DND-41 (cell line): ENCODE data around the gene ARIH2.

Source experiments
- CTCF ChIP-seq: IDR thresholded peaks from 2 replicates; pipeline ENCODE4 v1.5.1; 2012; ENCODE audit warnings: borderline replicate concordance, low read length, moderate library complexity, mild to moderate bottlenecking; ENCODE audit not compliant: poor library complexity, severe bottlenecking; ENCODE audit errors: extremely low read depth
- EZH2 ChIP-seq: IDR thresholded peaks from 3 replicates; pipeline ENCODE4 v1.6.1; 2012; ENCODE audit warnings: borderline replicate concordance, low read depth, mild to moderate bottlenecking, moderate library complexity, low read length, inconsistent platforms; ENCODE audit not compliant: severe bottlenecking

- TF ChIP-seq CTCF (no peak), EZH2 (no peak)
These were observed 32.9 kb upstream of the ARIH2 start for GRCh38 chr3:48885753-48886152.
